HEK293T (cell line): ENCODE results near the gene LRCH4.

Source experiments
- BHLHE40 ChIP-seq: fragments of 450-650 bp; IDR thresholded peaks from 2 replicates; pipeline ENCODE4 v1.6.1; 2016; ENCODE audit warnings: mild to moderate bottlenecking, moderate library complexity, borderline replicate concordance
- CTBP1 ChIP-seq: fragments of 450-650 bp; IDR thresholded peaks from 2 replicates; pipeline ENCODE4 v1.6.1; 2016; ENCODE audit warnings: borderline replicate concordance
- ELF4 ChIP-seq: fragments of 450-650 bp; IDR thresholded peaks from 2 replicates; pipeline ENCODE4 v1.6.1; 2017; ENCODE audit warnings: antibody characterized with exemption
- FOXA1 ChIP-seq: fragments of 450-650 bp; IDR thresholded peaks from 2 replicates; pipeline ENCODE4 v1.6.1; 2016; ENCODE audit warnings: mild to moderate bottlenecking
- FOXK2 ChIP-seq: fragments of 450-650 bp; IDR thresholded peaks from 2 replicates; pipeline ENCODE4 v1.6.1; 2016; ENCODE audit warnings: mild to moderate bottlenecking
- FOXM1 ChIP-seq: fragments of 450-650 bp; IDR thresholded peaks from 2 replicates; pipeline ENCODE4 v1.6.1; 2017; ENCODE audit warnings: mild to moderate bottlenecking, borderline replicate concordance
- HDGF ChIP-seq: fragments of 450-650 bp; IDR thresholded peaks from 2 replicates; pipeline ENCODE4 v1.6.1; 2017; ENCODE audit warnings: antibody characterized with exemption, borderline replicate concordance
- L3MBTL2 ChIP-seq: fragments of 450-650 bp; conservative IDR thresholded peaks from 2 replicates; pipeline ENCODE4 v1.6.1; 2016; ENCODE audit warnings: mild to moderate bottlenecking
- LEF1 ChIP-seq: fragments of 450-650 bp; IDR thresholded peaks from 2 replicates; pipeline ENCODE4 v1.6.1; 2017; ENCODE audit warnings: mild to moderate bottlenecking, borderline replicate concordance
- NFRKB ChIP-seq: fragments of 450-650 bp; IDR thresholded peaks from 2 replicates; pipeline ENCODE4 v1.6.1; 2016; ENCODE audit warnings: mild to moderate bottlenecking, moderate library complexity
- SP1 ChIP-seq: fragments of 450-650 bp; IDR thresholded peaks from 2 replicates; pipeline ENCODE4 v1.6.1; 2017
- SUZ12 ChIP-seq: fragments of 450-650 bp; IDR thresholded peaks from 2 replicates; pipeline ENCODE4 v1.6.1; 2016; ENCODE audit warnings: mild to moderate bottlenecking
- TARDBP ChIP-seq: fragments of 450-650 bp; IDR thresholded peaks from 2 replicates; pipeline ENCODE4 v1.6.1; 2016
- ZNF384 ChIP-seq: fragments of 450-650 bp; IDR thresholded peaks from 2 replicates; pipeline ENCODE4 v1.6.1; 2016

DNA sequence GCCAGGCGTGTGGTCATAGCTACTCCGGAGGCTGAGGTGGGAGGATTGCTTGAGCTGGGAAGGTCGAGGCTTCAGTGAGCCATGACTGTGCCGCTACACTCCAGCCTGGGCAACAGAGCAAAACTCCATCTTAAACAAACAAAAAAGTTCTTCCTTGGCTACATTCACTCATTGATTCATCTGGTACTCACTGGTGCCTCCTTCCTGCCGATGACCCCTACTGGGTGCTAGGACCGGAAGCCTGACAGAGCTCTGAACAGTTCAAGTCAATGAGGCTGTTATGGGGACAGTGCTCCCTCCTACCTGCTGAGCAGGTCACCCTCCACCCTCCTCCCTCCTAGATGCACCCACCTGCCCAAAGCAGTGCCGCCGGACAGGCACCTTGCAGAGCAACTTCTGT lies 21.2 kb upstream of the LRCH4 start:
- TF ChIP-seq BHLHE40 (no peak), FOXM1 (no peak), ZNF384 (no peak), ELF4 (no peak), FOXK2 (no peak), HDGF (no peak), NFRKB (no peak), SUZ12 (no peak), TARDBP (no peak), L3MBTL2 (no peak), LEF1 (no peak), SP1 (no peak), FOXA1 (no peak), CTBP1 (no peak)
